Right lobe of liver (tissue), 6 donors: Measurements from ENCODE around the gene CENPA. TPM values are rescaled to one million over a fixed set of nuclear protein-coding genes. Genes with fewer than 3 reads are reported as not detected.

Experiments used
- ATAC-seq, 4 donors: fragments of 200-7000 bp; cut with Tn5 transposase; one replicate each; pipeline ENCODE4 v1.9.1; 2020; ENCODE audit warnings: mild to moderate bottlenecking in 4 of 4, moderate library complexity in 4 of 4
- DNase-seq, 3 donors: peaks; one replicate each; pipeline ENCODE4 v3.0.0-alpha.2; 2020
- H3K27ac ChIP-seq, 3 donors: fragments of 200-600 bp; one replicate each; pipeline ENCODE4 v1.8.0; 2022
- H3K27me3 ChIP-seq, 2 donors: fragments of 200-600 bp; one replicate each; pipeline ENCODE4 v1.8.0; 2022
- H3K36me3 ChIP-seq, 4 donors: fragments of 200-600 bp; sonication (generic) in 1 of 4; one replicate each; pipeline versions ENCODE4 v1.5.1 to v1.8.0; 2017 to 2022; ENCODE audit warnings: control low read depth in 1 of 4
- H3K4me1 ChIP-seq, 4 donors: fragments of 200-600 bp; sonication (generic) in 1 of 4; one replicate each; pipeline versions ENCODE4 v1.5.1 to v1.8.0; 2017 to 2022; ENCODE audit warnings: control low read depth in 1 of 4
- H3K4me3 ChIP-seq, 3 donors: fragments of 200-600 bp; one replicate each; pipeline ENCODE4 v1.8.0; 2022
- H3K9me3 ChIP-seq, 4 donors: fragments of 200-600 bp; sonication (generic) in 1 of 4; one replicate each; pipeline versions ENCODE4 v1.5.1 to v1.8.0; 2017 to 2022; ENCODE audit warnings: control low read depth in 1 of 4
- CTCF ChIP-seq, 4 donors: fragments of 200-600 bp in 3 of 4; fragments of 450-650 bp in 1 of 4; IDR thresholded peaks; one replicate each; pipeline versions ENCODE4 v1.5.1 to v1.8.0; 2016 to 2022; ENCODE audit warnings: antibody characterized with exemption in 4 of 4, mild to moderate bottlenecking in 2 of 4
- POLR2A ChIP-seq: fragments of 450-650 bp; IDR thresholded peaks from one replicate; pipeline ENCODE4 v1.6.1; 2017; ENCODE audit warnings: antibody characterized with exemption, mild to moderate bottlenecking
- WGBS: methylation state at CpG from one replicate; pipeline ENCODE4 v1.1.6; 2018; ENCODE audit warnings: low coverage, low lambda C conversion rate; ENCODE audit not compliant: insufficient coverage; ENCODE audit errors: missing lambda C conversion rate; 5-methylcytosine and 5-hydroxymethylcytosine counted together
- intact Hi-C, 2 donors: fragments of 100-400 bp; cut with DNase I; formaldehyde crosslinking; loops; one replicate each; pipeline versions ENCODE4 v1.11.2 to v1.14.1; 2022
- total RNA-seq, 6 experiments: library from RNA; depleted of rRNA in 2 of 6; stranded (reverse); fragments of >200 nt in 2 of 6; fragmentation: NEBNext Ultra II Directional in 3 of 6; extraction: Animal tissue kit (Norgen Biotek cat#: 25700) in 3 of 6; gene quantifications; one replicate each; pipeline versions ENCODE4 v1.1.0 to v1.2.4, GENCODE V29; 2016 to 2023
- donor health status: DM: no; HTN: yes; CAD: no.
- donor health status: DM: no; HTN: no; CAD: no.
- donor health status: DM: no; HTN: no; CAD: no.
- donor health status: DM: no; HTN: yes; CAD: no.
- donor health status: DM: no; HTN: yes; CAD: no.

The CENPA gene
- total RNA-seq, 6 experiments from 2014 or later: 0.18 to 1.3 (median 0.56) TPM; not detected in 1

DNA sequence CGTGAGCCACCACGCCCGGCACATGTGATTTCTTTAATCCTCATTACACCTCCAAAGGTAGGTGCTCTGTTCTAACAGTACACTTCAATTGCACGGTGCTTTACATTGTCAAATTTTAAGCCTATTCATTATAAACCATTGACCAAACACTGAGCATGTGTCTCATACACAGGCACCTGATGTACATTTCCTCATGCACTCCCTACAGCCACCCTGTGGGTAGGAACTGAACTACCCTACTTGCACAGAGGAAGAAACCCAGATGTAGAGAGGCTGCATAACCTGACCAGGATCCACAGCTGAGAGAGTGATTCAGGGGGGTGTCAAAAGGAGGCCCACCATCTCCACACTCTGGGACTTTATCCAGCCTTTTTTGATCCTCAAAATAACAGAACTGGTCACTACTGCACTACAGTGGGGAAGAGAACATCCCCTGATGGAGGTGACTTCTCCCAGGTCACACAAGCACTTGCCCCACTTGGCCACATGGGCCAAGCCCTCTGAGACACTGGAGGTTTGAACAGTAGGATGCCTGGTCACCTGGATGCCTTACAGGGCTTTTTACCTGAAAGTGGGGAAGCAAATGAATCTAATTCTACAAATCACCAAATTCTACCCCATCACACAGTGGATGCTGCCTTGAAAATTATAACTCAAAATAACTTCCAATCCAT is 55.2 kb downstream of the CENPA start:
- peak in 1 of 4 donors; percentile 17 for ATAC-seq
- DNase-seq: no peak
- intact Hi-C loops: loop anchor here in 1 of 2 donors (10.0 kb wide), 1 partner anchor 184 kb away; no protein-coding TSS in a partner anchor
- Histone ChIP-seq H3K36me3 (no peaks in the 10 kb centered on the region), H3K4me1 (no peaks in the 10 kb centered on the region), H3K4me3 (no peak overlapping the region), H3K9me3 (no peaks in the 10 kb centered on the region), H3K27me3 (no peaks in the 10 kb centered on the region), H3K27ac (no peak overlapping the region)
- 77% methylated on average over 4 of the region's 4 CpGs for WGBS
- TF ChIP-seq POLR2A (no peak), CTCF (IDR thresholded peaks at IDR 0.05) (no peak)

- ATAC-seq (no peak), DNase-seq (no peak)
- no peaks in the 10 kb centered on the region for H3K9me3 ChIP-seq
- intact Hi-C loops: loop anchor here in 1 of 2 donors (10.0 kb wide), 1 partner anchor 182 kb away; no protein-coding TSS in a partner anchor
- no peak for TF ChIP-seq POLR2A
- TF ChIP-seq CTCF (IDR thresholded peaks at IDR 0.05): no peak
- H3K36me3 ChIP-seq: no peaks in the 10 kb centered on the region
- peaks cover 0 to 9% of the 10 kb centered on the region in 2 donors for H3K27me3 ChIP-seq
- H3K4me1 ChIP-seq: peaks cover 0 to 7% (median 0%) of the 10 kb centered on the region in 4 donors
- no peak overlapping the region for H3K4me3 ChIP-seq
- WGBS: 29% methylated on average over 4 of the region's 4 CpGs
- H3K27ac ChIP-seq: no peak overlapping the region
These were observed 57.2 kb downstream of the CENPA start for GRCh38 chr2:26843041-26843440.

Other genes starting within 250 kb of the CENPA start
- not detected for gene CIB4, start 144.7 kb upstream of the CENPA start, total RNA-seq
- under 1 TPM; 0.18 to 0.43 (median 0.33) TPM for gene KCNK3, start 93.3 kb upstream of the CENPA start, total RNA-seq
- 10 to 100 TPM; 14.2 to 73.9 (median 27.2) TPM for gene SLC35F6, start 21.8 kb upstream of the CENPA start, total RNA-seq
- gene DPYSL5, start 62.1 kb downstream of the CENPA start, total RNA-seq: not detected
- gene MAPRE3, start 184.6 kb downstream of the CENPA start, total RNA-seq: 10 to 100 TPM; 13.7 to 22.3 (median 17.3) TPM
- gene TMEM214, start 246.9 kb downstream of the CENPA start, total RNA-seq: 10 to 100 TPM; 29.1 to 62.7 (median 50.0) TPM